Esophagus mucosa (tissue), 1 donor: ENCODE measurements around the gene AMOTL1. TPM values are rescaled to one million over a fixed set of nuclear protein-coding genes. Genes with fewer than 3 reads are reported as not detected.
A peak's percentile ranks its signal among the peaks of the same experiment; 100 is the strongest.
"Not testable (repeated sequence)": the region's sequence is repeated elsewhere in the genome, so short reads cannot be mapped to it uniquely, and the experiment has no call there.

ENCODE experiments used
- ATAC-seq: fragments of 200-7000 bp; cut with Tn5 transposase; one replicate; pipeline ENCODE4 v1.9.1; 2020
- total RNA-seq: library from RNA; stranded (reverse); gene quantifications from one replicate; pipeline ENCODE4 v1.2.4, GENCODE V29; 2023
- donor health status: DM: yes; HTN: yes; CAD: no.

AMOTL1 gene
- total RNA-seq, 1 donor from 2014 or later = 52.4 TPM

DNA sequence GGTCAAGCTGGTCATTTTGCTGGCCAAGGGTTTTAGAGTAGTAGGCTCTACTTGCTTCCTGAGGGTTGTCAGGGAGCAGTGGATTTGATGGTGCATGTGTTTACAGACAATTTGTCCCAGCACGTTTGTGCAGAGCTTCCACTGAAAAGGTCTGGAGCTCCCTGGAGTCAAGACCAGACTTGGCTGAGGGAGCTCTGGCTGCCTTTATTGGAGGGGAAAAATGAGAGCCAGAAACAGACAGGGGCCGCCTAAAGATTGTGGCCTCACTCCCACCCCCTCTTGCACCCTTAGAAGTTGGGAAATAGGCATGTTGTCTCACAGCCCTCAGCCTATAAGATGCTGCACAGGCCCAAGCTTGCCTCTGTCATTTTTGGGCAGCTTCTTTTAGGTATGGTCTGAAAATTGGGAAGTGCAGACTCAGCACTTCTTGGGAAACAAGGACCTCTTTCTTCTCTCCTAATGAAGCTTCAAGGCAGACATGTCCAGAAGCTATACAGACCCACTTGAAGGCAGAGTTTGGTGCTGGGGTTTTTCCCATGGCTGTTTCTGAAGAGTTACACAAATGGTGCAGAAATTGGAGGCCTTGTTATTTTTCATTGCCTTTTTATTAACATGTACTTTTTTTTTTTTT is 55.1 kb downstream of the AMOTL1 start:
- ATAC-seq = peak; percentile 71

DNA sequence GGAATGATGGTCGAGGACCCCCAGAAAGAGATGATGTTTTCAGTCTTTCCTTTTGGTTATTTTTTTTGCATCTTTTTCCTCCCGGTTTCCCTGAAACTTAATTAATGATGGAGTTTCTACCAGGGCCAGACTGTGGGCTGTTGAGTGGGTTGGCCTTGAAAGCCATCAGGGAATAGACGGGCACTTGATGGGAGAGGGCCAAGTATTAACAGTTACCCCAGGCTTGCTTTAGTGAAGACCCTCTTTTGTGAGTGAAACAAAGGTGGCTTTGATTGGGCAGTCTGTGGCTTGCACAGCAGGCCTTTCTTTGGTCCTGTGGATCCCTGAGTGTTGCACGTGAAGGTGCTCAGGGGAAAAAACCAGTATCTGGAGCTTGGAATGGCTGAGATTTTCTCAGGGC is 56.9 kb downstream of the AMOTL1 start:
- no peak for ATAC-seq

GRCh38 chr11:94825481-94825880 is 57.3 kb downstream of the AMOTL1 start:
- no peak for ATAC-seq

- no peak for ATAC-seq
Measured at GRCh38 chr11:94826415-94826814, 58.3 kb downstream of the AMOTL1 start.

- no peak for ATAC-seq
Measured at GRCh38 chr11:94828088-94828487, 59.9 kb downstream of the AMOTL1 start.

DNA sequence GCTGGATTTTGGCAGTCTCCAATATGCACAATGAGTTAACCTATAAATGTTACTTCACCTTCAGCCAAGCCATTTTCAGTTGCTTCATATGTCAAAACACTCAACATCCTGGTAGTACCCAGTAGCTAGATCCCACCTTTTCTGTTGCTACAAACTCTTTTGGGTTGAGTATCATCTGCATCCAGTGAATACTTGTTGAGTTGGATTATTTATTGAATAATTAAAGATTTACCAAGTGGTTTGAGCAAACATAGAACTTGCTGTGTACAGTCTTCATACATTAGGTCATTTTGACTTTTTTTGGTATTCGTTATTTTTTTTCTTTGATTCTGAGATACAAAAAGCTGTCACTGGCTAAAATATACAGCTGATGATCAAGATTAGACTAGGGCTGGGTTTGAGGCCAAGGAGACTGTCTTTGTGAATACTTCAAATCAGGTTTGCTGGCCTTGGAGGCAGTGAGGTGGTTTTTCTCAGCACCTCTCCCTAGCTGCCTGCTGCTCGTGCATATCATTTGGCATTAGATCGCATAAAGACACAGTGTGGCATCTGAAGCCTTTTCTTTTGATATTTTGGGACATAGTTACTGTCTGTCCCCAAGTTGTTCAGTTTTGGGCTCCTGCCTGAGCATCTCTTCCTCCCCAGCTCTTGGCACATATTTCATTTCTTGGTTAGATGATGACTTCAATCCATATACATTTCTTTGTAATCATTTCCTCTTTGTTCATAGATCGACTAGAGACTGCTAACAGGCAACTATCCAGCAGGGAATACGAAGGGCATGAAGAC is 62.8 kb downstream of the AMOTL1 start:
- ATAC-seq = no peak

DNA sequence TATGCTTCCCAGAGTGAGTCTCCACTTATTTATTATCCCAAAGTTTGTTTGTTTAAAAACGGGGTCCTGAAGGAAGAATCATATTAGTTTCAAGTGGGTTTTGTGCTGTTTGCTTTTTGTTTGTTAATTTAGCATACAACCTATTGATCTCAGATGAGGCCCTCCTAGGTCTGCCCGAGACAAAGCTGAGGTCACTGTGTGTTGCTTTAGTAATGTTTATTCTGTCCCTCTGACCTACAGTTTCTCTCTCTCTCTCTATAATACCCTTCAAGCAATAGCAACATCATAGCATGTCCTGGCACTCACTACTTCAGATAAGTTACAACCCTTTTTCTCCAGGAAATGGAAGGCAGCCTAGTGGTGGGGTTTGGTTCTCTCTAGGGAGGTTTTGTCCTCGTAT is 63.4 kb downstream of the AMOTL1 start:
- no peak for ATAC-seq

DNA sequence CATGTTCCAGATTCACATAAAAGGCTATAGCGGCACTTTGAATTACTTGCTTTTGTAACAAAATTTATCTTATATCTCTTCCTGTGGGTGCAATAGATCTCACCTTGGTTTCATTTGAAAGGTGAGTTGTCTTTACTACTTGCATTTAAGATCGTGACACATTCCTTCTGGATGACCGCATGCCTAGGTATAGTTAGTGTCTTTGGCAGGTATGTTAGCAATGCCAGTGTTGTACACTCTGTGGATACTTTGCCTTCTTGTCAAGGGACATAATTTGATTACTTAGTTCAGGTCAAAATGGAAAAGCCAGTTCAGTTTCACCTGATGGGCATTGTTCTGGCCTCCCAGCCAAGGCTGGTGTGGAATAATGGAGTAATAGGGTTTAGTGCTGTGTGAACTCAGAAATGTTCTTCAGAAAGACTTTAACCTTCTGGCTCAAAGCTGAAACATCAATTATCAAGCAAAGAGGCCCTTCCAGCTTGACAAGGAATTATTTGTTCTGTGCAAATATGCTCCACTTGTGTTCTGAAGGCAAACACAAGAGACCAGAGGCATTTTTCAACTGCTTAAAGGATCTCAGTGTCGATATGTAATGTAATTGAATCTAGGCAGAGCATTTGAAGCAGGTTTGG is 64.6 kb downstream of the AMOTL1 start:
- ATAC-seq = no peak

DNA sequence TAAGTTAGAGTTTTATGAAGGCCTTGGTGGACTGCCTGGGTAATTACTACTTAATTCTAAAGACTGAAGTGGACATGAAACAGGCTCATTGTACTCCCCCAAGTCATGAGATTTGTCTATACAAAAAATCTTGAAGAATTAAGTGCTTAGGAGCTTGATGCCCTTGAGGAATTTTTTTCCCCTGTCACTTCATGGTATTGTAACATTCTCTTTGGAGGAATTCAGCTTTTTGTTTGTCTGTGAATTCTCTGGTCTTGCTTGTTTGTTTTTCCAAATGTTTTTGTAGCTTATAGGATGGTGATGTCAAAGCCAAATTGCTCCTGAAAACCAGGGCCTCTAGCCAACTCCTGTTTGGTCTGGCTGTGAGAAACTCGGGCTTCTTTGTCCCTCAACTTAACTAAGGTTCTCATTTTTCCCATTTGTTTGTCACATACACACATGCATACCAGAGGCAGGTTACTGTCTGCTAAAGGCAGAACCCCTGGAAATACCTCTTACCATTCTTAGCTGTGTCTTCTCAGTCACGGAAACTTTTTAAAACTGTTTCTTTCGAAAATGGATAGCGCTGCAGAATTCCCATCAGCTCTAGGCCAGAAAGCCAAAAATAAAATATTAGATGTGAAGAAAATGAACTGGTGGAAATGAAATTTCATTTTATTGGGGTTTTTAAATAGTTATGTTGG is 66.9 kb downstream of the AMOTL1 start:
- ATAC-seq = no peak

DNA sequence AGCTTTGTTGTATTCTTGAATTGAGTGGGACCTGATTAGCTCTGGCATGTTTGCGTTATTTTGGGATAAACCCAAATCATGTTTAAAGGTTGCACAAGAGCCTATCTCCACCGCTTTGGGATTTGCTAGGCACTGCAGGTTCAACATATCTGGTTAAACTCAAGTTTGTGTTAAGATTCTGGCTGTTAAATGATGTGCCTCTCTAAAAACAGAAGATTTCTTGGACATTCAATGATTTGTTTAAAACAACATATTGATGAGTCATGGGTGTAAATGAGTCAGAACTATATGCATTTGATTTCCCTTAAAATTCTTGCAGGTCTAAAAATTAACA is 67.4 kb downstream of the AMOTL1 start:
- ATAC-seq = no peak

GRCh38 chr11:94837317-94837716 is 69.2 kb downstream of the AMOTL1 start:
- no peak for ATAC-seq

DNA sequence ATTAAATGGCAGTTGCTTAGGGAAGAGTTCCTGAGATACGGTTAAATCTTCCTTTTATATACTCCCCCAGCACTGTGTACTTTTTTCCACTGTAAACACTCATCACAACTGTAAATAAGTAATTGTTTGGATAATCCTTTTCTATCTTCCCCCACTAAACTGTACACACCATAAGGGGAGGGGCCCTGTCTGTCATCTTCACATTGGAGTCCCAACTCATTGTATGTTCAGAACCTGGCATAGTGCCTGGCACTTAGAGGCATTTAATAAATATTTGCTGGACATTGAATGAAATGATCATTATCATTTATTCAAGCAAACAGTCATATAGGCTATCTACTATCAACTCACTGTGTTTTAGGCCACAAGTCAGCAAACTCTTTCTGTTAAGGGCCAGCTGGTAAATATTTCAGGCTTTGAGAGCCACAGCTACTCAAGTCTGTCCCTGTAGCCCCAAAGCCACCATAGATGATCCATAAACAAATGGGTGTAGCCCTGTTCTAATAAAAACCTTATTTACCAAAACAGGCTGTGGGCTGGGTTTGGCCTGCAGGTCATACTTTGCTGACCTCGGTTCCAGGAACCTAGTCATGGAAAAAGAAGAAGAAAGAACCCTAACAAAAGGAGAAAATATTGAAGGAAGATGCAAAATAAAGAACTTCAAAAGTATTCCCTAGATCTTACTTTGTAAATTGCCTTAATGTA is 70.0 kb downstream of the AMOTL1 start:
- ATAC-seq = no peak

DNA sequence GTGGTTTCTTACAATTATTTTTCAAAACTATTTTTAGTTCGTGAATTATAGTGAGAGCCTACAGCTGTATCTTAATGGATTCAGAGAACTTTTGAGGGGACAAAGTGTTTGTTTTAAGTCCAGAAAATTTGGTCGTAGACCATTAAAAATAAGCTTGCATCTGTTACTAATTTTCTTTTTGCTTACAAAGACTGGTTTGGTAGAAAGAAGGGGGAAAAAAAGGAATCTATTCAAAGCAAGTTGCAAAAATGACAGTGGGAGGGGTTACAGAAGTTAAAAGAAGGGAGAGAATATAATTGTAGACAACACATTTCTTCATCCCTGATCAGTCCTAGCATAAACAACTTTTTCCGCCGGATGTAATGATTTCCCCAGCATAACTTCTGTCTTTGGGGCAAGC is 72.1 kb downstream of the AMOTL1 start:
- no peak for ATAC-seq

GRCh38 chr11:94844031-94844430 is 75.9 kb downstream of the AMOTL1 start:
- ATAC-seq = no peak

GRCh38 chr11:94845622-94846021 is 77.5 kb downstream of the AMOTL1 start:
- peak; percentile 88 for ATAC-seq

GRCh38 chr11:94849839-94850238 is 81.7 kb downstream of the AMOTL1 start:
- ATAC-seq = no peak

- ATAC-seq = peak; percentile 98
Measured at GRCh38 chr11:94851864-94852636, 83.9 kb downstream of the AMOTL1 start.

DNA sequence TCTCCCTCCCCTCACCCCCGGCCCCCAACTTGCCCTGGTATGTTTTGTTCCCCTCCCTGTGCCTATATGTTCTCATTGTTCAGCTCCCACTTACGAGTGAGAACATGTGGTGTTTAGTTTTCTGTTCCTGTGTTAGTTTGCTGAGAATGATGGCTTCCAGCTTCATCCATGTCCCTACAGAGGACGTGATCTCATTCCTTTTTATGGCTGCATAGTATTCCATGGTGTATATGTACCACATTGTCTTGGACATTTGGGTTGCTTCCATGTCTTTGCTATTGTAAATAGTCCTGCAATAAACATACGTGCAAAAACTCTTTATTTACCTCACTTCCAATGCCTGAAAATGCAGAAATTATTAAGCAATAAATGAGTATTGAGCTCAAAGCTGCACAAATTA is 85.1 kb downstream of the AMOTL1 start:
- ATAC-seq = not testable (repeated sequence)

DNA sequence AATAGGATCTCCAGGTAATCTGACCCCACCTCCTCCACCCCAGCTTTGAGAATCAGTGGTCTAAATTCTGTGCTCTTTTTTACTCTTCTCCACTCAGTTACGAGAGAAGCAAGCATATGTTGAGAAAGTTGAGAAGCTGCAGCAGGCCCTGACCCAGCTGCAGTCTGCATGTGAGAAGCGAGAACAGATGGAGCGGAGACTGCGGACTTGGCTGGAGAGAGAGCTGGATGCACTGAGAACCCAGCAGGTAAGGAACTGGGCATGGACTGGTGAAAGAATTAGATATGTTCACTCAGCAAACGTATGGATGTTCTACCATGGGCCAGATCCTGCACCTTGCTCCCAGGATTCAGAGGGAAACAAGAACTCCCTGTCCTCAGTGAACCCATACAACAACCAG is 85.7 kb downstream of the AMOTL1 start:
- no peak for ATAC-seq

DNA sequence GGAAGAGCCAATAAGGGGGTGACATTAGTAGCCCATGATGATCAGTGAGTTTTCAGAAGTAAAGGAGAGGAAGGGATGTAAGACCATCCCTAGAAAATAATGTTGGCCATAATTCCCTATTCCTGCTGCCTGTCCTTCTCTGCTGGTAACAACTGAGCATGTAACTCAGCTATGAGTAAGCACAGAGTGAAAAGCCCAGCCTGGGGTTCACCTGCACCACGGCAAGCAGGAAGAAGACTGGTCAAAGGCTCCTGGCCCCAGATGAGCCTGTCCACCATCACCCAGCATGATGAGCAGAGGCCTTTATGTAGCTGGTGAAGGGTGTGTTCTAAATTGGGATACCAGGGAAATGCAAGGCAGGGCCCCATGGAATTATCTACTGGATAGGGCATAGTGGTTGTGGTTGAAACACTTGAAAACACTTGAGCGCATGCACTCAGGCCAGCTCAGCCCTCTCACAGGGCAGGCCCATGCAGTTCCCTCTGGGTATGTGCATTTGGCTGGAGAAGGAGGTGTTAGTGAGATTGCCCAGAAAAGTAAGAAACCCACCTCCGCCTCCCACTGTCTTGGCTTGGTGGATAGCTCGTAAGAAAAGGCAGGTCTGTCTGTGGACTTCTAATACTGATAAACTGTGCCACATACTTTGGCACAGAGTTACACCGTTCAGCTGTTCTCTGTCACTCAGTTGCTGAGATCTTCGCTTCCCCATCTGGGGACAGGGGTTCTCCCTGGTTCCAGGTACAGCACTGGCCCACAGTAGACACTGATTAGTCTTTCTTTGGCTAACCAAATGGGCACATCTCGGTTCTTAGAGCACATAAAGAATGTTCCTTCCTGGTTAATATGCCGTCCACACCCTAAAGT is 86.8 kb downstream of the AMOTL1 start:
- no peak for ATAC-seq

DNA sequence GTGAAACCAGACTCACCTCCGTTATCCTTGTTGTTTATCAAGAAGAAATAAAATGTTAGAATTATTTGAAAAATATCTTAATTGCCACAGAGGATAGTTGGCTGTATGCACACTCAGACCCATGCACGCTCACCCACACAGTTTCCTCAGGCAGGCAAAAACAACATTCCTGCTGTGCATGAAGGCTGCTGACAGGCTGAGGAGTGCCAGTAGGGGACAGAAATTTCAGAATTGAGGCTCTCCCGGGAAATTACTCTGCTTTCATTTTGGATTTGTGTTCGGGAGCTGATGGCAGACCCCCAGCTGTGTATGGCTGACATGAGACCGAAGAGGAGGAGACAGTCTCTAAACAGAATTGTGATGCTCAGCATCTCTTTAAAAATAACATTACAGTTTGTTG is 87.5 kb downstream of the AMOTL1 start:
- no peak for ATAC-seq
